HG02973 (cell line): ENCODE measurements around the gene TMEM126A.
"Not testable (repeated sequence)": the region's sequence is repeated elsewhere in the genome, so short reads cannot be mapped to it uniquely, and the experiment has no call there.

ENCODE experiments used
- ATAC-seq: cut with Tn5 transposase; IDR thresholded peaks from one replicate; pipeline ENCODE4 v1.9.1; 2021; ENCODE audit warnings: moderate library complexity; ENCODE audit not compliant: unreplicated experiment

The TMEM126A gene

GRCh38 chr11:85656777-85657176 lies 9.0 kb downstream of the TMEM126A start:
- ATAC-seq = no peak

DNA sequence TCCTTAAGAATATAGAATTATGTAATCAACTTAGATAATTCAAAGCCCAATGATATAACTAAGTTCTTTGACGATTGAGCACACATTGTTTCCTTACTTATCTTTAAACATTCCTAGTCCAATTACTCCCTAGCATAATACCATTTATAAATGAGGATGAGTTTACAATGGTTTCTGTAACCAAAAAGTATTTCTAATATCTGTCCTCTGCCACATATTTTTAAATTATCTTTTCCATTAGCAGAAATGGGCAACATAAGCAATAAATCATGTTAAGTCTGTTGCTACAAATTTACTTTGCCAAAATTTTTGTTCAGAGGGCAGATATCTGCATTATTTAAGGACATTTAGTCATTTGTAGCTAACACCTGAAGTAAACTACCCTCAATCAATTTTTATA lies 10.4 kb downstream of the TMEM126A start:
- ATAC-seq = no peak

DNA sequence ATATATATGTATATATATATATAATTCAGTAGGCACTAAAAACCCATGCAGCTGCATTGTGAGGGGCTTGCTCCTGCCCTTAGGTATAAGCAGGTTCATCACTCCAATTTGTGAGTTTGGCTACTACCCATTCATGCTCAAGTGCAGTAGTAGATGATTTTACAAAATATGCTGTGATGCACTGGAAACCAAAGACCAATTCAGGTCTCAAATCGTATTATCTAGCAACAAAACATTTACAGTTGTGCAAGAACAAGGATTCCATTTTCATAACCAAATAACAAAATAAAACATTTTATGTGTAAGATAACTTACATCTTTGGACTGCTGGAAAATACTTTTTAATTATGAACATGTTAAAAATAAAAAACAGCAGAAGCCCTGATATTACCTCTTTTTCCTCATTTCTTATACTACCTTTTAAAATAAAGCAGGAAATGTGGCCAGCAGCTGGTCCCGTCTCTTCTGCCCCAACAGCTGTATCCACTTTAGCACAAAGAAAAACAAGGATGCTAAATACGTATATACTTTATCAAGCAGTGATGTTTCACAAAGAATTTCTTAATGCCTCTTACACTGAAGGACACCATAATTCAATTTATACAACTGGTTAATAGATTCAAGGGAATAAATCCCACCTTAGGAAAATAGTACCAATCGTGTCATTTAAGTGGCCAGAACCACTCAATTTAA lies 14.4 kb downstream of the TMEM126A start:
- no peak for ATAC-seq

GRCh38 chr11:85663080-85663752 lies 15.4 kb downstream of the TMEM126A start:
- no peak for ATAC-seq

DNA sequence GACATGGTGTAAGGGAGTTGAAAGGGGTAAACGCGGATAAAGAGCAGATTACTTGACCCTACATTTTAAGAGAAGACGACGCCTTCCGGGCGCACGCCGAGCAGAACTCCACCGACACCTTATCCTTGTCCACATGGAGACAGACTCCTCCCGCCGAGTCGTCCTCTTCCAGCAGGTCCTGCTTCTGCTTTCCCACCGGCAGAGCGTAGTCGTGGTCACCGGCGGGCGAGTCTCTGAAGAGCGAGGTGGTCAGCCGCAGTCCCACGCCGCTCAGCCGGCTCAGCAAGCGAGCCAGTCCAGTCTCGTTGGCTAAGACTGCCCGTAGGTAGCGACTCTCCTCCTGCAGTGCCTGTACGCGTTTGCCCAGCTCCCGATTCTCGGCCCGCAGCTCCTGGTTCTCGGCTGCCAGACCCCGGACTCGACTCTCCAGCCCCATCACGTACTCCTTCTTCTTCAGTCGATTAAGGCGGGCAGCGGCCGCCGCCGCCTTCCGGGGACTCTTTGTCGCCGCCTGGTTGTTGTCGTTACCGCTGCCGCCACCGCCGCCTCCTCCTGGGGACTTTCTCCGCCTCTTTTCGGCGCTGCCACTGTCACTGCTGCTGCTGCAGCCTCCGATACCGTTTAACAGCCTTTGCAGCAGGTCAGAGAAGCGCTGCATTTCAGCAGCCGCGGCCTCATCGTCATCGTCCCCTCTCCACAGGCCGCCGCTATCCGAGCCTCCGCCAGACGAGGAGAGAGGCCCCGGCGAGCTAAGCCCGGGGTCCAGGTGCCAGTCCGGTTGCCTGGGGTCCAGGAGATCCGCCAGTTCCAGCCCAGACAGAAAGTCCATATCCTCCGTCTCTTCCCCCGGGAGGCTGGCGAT lies 16.2 kb downstream of the TMEM126A start:
- peak; percentile 71 for ATAC-seq

DNA sequence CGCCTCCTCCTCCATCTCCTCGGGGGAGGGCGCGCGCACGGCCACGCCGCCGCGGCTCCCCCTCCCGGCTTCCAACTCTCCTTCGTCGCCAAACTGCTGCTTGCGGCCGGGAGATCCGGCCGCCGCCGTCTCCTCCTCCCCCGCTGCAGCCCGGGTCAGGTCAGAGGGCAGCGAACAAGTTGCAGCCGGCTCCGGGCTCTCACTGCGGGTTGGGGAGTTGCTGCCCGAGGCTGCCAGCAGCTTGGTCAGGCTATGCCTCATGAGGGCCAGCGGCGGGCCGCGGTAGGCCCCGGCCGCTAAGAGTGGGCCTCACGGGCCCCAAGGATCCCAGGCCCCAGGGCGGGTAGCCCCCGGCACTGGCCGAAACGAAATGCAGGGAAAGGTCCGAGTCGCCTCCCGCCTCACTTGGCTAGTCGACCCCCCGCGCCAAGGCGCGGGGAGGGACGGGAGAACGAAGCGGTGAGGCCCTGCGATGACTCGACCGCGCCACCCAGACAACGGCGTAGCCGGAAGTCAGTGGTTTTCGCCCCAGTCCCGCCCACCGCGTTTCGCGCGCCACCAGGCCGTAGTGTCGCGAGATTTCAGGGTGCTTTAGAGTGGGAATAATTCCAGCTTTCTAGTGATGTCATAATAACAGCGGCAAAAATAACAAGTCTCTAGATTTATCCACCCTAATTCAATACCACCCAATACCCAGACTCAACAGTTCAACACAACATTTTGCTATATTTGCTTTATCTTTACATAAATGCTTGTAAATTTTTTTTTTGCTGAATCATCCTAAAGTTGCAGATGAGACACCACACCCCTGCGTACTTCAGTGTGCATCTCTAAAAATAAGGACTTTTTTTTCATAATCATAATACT lies 17.1 kb downstream of the TMEM126A start, which contains the start of gene CREBZF:
CREBZF (minus strand) TSS at position 515 of the 867 bp plus-strand sequence; CDS start at position 261, 254 bp downstream.
- ATAC-seq = peak; percentile 89

- ATAC-seq = no peak
Measured at GRCh38 chr11:85665733-85666132, 18.0 kb downstream of the TMEM126A start.

GRCh38 chr11:85666687-85667086 lies 18.9 kb downstream of the TMEM126A start:
- no peak for ATAC-seq

- no peak for ATAC-seq
Measured at GRCh38 chr11:85668157-85668556, 20.4 kb downstream of the TMEM126A start.

DNA sequence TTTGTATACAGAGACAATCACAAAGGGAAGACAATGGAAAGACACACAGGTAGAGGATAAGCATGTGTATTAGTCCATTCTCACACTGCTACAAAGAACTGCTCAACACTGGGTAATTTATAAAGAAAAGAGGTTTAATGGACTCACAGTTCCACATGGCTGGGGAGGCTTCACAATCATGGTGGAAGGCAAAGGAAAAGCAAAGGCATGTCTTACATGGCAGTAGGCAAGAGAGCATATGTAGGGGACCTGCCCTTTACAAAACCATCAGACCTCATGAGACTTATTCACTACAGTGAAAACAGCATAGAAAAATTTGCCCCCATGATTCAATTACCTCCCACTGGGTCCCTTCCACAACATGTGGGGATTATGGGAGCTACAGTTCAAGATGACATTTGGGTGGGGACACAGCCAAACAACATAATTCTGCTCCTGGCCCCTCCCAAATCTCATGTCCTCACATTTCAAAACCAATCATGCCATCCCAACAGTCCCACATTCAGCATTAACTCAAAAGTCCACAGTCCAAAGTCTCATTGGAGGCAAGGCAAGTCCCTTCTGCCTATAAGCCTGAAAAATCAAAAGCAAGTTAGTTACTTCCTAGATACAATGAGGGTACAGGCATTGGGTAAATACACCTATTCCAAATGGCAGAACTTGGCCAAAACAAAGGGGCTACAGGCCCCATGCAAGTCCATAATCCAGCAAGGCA lies 23.3 kb downstream of the TMEM126A start:
- not testable (repeated sequence) for ATAC-seq

DNA sequence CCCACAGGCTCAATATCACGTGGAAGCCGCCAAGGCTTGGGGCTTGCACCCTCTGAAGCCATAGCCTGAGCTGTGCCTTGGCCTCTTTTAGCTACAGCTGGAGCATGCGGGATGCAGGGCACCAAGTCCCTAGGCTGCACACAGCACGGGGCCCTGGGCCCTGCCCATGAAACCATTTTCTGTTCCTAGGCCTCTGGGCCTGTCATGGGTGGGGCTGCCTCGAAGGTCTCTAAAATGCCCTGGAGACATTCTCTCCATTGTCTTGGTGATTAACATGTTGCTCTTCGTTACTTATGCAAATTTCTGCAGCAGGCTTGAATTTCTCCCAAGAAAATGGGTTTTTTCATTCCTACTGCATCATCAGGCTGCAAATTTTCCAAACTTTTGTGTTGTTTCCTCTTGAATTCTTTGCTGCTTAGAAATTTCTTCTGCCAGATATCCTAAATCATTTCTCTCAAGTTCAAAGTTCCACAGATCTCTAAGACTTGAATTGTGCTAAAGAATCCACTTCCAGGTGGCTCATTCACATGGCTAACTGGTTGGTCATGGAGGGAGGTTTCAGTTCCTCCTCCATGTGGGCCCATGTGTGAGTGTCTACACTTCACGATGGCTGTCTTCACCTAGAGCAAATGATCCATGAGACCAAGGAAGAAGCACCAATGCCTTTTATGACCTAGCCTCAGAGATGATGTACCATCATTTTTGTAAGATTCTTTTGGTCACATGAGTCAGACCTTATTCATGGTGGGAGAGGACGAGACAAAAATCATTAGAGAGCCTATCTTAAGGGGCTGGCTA lies 24.5 kb downstream of the TMEM126A start:
- no peak for ATAC-seq

- ATAC-seq = no peak
Measured at GRCh38 chr11:85673393-85673792, 25.6 kb downstream of the TMEM126A start.

DNA sequence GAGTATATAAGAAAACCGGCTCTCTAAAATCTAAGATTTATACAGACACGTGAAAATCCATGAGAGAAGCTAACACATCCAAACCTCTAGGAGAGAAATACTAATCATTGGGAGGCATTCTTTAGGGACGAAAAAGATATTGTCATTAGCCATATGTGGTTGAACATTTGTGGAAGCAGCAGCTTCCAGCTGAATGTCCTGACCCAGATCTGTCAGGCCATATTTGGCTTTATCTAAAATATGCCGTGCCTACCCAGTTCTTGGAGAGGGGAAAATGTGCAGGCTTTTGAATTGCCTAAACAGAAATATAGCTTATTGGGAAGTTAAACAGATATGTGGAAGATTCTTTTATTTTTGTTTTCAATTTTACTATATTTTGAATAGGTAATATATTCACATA lies 31.8 kb downstream of the TMEM126A start:
- no peak for ATAC-seq

GRCh38 chr11:85680897-85681296 lies 33.1 kb downstream of the TMEM126A start:
- ATAC-seq = no peak

DNA sequence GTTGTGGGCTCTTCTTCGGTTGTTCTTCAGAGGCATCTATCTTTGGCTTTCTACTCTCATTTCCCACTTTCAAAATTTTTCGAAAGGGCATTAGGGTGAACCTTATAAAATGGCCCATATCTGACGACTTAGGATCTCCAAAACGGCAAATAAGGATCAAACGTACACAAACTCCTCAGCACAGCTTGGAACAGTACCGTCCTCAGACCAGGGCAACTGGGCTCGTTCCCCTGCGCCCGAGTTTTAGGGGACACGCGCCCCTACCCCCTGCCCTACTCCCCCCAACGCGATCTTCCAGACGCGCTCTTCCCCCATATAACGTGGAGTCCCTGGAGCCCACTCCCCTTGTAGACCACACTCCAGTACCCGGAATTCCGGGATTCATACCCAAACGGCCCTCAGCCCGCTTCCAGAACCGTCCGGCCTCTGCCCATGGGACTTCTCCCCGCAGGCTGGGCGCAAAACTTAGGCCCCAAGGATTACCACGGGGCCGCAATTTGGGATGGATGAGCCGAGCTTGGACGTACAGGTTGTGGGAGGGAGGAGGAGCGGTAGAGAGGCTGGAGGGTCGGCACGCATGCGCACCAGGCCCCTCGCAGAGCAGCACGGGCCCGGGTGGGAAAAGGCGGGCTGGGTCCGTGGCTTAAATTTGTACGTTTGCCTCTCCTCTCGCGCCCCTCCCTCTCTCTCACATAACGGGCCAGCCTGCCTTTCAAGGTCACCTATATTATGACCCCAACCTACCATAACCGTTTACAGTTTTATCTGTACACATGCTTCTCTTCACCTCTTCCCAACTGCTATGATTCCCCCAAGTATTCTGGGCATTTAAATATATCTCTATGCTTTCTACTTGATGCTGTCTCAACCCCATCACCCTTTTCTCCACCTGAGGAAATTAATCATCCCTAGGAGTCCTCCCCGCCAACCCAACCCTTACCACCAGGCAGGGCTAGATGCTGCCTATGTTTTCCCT lies 34.9 kb downstream of the TMEM126A start:
- ATAC-seq = peak; percentile 77

DNA sequence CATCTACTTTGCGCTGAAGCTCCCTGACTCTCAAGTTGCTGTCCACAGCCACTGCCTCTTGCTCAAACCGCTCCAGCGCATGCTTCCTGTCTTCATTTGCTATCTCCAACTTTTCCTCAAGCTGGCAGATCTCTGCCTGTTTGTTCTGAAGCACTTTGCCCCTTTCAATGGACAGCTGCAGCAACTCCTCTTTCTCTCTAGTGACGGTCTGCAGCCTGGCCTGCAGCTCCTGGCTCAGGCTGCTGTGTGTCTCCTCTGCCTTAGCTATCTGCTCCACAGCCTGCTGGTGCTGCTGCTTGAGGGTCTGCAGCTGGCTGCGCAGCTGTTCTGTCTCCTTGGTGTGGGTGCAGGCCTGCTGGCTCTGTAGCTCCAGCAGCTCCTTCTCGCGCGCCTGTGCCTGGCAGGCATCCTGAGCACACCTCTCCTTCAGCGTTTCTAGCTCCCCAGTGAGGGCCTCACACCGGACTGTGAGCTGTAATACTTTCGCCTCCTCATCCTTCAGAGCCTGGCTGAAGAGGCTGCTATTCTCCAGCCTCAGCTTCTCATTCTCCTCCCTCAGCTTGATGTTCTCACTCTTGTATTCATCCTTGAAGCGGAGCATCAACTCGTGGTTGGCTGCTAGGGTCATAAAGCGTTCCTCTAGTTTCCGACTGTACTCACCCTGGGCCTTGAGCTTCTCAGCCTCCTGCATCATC lies 37.5 kb downstream of the TMEM126A start:
- ATAC-seq = no peak

DNA sequence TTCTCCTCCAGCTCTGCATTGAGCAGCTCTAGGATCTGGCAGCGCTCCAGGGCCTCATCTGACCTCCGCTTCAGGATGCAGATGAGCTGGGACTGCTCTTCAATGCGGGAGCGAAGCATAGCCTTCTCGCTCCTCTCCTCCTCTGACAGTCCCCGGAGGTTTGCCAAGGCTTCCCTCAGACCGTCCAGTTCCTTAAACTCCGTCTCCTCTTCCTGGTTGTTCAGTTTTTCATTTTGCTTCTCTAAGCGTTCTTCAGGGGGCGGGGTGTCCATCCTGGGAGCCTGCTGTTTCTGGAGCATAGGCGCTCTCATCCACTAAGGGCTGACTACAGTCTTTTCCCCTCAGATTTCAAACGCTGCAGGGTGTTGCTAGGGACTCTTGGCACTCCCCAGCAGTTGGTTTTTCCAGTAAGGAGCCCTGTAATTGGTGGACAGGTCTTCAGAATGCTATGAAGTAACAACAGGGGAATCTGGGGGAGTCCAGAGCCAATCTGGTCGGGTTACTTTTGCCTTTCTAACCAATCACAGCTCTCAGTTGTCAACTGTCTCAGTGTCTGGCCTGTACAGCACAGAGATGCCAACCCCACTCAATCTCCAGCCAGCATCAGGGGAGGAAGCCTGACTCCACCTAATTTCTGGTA lies 38.2 kb downstream of the TMEM126A start, which contains the start of gene CCDC89:
CCDC89 (minus strand) TSS at position 376 of the 640 bp plus-strand sequence; CDS start at position 311, 65 bp downstream.
- no peak for ATAC-seq
